Stimulated activated naive B cell treated with anti-CD40 and anti-IgM and Interleukin-4, amounts not matched to agents 10 μg/mL and 1 μg/mL and 100 μg/mL, for 72 hours (primary cell): ENCODE measurements around the gene MPPED2.

Experiments
- ATAC-seq, 2 donors: fragments of 150-1000 bp; cut with Tn5 transposase; replicated peaks; 2 replicates each; pipeline ENCODE4 v1.10.0; 2021; ENCODE audit warnings: moderate library complexity in 1 of 2
- DNase-seq: peaks from one replicate; pipeline ENCODE4 v3.0.0; 2021
- H3K27ac Mint-ChIP-seq: one replicate; pipeline ENCODE4 v1.8.0; 2022; ENCODE audit warnings: mild to moderate bottlenecking, mixed read lengths
- H3K27me3 Mint-ChIP-seq, 2 donors: one replicate each; pipeline ENCODE4 v1.8.0; 2022; ENCODE audit warnings: mixed read lengths in 2 of 2
- H3K36me3 Mint-ChIP-seq, 2 donors: one replicate each; pipeline ENCODE4 v1.8.0; 2022; ENCODE audit warnings: mixed read lengths in 2 of 2, mild to moderate bottlenecking in 1 of 2
- H3K4me1 Mint-ChIP-seq, 2 donors: one replicate each; pipeline ENCODE4 v1.8.0; 2022; ENCODE audit warnings: mixed read lengths in 2 of 2, mild to moderate bottlenecking in 1 of 2
- H3K4me3 Mint-ChIP-seq, 2 donors: one replicate each; pipeline ENCODE4 v1.8.0; 2022; ENCODE audit warnings: mild to moderate bottlenecking in 2 of 2, mixed read lengths in 2 of 2, moderate library complexity in 1 of 2
- H3K9me3 Mint-ChIP-seq, 2 donors: one replicate each; pipeline ENCODE4 v1.8.0; 2022; ENCODE audit warnings: mixed read lengths in 2 of 2, mild to moderate bottlenecking in 1 of 2

The MPPED2 gene

DNA sequence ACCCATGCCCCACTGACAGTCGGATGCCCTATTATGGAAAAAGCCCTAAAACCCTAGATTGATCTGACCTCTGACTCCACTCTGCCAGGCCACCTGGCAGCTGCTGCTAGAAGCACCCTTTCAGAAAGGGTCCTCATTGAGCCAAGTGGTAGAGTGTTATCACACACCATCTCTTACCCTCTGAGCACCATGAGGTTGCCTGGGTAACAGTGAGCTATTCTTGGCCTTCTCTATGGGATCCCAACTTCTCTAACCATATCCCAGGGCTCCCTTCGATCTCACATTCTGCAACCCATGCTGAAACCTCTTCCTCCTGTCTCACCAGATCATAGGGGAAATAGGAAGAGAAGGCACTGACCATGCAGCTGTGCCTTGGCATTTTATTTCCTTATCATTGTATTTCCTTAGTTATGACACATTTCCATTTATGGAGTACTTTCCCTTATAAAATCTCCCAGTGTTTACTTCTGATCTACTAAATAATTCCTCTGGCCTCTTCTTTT lies 52.7 kb downstream of the MPPED2 start:
- Mint-ChIP-seq H3K36me3 (no peaks in the 10 kb centered on the region), H3K27ac (no peak overlapping the region), H3K27me3 (no peaks in the 10 kb centered on the region), H3K9me3 (no peaks in the 10 kb centered on the region), H3K4me1 (peaks cover 1 to 5% of the 10 kb centered on the region in 2 donors), H3K4me3 (no peak overlapping the region)
- ATAC-seq (no peak), DNase-seq (no peak)

DNA sequence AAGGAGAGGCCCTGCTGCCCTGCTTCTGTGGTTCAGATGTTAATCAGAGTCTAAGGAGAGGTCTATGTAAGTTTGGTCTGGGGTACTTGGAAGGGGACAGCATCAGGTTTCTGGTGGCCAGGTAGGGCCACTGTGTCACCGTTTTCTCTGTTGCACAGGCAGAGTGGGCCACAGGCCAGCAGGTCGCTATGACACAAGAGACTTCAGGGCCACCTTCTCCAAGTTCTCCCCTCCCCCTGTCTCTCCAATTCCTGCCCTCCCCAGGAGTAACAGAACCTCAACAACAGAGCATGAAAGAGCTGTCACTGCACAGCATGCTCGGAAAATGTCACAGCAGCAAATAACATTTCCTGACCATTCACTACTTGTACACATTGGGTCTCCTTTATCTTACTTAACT lies 58.6 kb downstream of the MPPED2 start:
- H3K4me3 Mint-ChIP-seq, result no peak overlapping the region
- H3K27me3 Mint-ChIP-seq, result no peaks in the 10 kb centered on the region
- DNase-seq, result no peak
- H3K9me3 Mint-ChIP-seq, result no peaks in the 10 kb centered on the region
- no peak for ATAC-seq
- H3K27ac Mint-ChIP-seq, result no peak overlapping the region
- no peaks in the 10 kb centered on the region for H3K4me1 Mint-ChIP-seq
- H3K36me3 Mint-ChIP-seq, result no peaks in the 10 kb centered on the region

DNA sequence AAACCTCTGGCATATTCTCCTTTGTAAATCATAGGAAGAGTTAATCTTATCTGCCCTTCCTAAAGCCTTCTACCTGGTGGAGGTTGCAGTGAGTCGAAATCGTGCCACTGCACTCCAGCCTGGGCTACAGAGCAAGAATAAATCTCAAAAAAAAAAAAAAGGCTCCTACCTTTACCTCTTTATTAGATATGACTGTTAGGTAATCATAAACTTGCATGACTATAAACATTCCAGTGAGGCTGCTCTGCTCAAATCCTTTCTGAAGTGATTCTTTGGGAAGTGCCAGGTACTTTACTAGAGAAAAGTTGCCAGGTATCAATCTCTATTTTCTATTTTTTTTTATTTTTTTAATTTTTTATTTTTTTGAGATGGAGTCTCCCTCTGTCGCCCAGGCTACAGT lies 59.6 kb downstream of the MPPED2 start:
- no peaks in the 10 kb centered on the region for H3K9me3 Mint-ChIP-seq
- no peak overlapping the region for H3K27ac Mint-ChIP-seq
- H3K4me3 Mint-ChIP-seq, result no peak overlapping the region
- H3K27me3 Mint-ChIP-seq, result no peaks in the 10 kb centered on the region
- no peaks in the 10 kb centered on the region for H3K4me1 Mint-ChIP-seq
- ATAC-seq, result no peak
- DNase-seq, result no peak
- no peaks in the 10 kb centered on the region for H3K36me3 Mint-ChIP-seq

DNA sequence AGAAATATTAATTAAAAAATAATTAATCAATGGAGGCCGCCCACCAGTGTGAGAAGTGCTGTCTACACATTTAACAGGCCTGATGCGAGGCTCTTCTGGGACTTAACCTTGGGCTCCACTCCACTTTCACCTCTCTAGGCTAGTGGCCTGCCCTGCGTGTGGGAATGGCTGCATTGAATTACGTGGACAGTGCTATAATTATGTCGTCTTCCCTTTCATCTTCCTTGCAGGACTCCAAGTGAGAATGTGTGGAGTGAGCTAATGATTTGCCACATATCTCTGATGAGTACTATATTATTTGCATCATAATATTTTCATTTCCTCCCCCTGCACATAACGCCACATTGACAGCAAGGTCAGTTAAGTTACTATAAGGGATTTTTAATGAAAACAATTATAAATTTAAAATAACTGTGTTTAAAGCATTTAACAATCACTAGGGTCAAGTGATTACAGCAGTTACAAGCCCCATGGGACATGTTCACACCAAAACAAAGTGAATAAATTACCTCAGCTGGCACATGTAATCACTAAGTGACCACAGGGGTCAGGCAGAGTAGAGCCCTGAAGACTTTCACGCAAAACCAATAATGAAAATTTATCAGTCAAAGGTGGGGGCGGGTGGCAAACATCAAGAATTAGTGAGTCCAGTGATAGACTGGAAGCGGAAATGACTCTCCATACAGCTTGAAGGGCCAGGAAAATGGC lies 63.5 kb downstream of the MPPED2 start:
- no peaks in the 10 kb centered on the region for H3K9me3 Mint-ChIP-seq
- H3K4me3 Mint-ChIP-seq, result no peak overlapping the region
- ATAC-seq, result no peak
- no peaks in the 10 kb centered on the region for H3K36me3 Mint-ChIP-seq
- no peak overlapping the region for H3K27ac Mint-ChIP-seq
- no peaks in the 10 kb centered on the region for H3K27me3 Mint-ChIP-seq
- no peaks in the 10 kb centered on the region for H3K4me1 Mint-ChIP-seq
- DNase-seq, result no peak

DNA sequence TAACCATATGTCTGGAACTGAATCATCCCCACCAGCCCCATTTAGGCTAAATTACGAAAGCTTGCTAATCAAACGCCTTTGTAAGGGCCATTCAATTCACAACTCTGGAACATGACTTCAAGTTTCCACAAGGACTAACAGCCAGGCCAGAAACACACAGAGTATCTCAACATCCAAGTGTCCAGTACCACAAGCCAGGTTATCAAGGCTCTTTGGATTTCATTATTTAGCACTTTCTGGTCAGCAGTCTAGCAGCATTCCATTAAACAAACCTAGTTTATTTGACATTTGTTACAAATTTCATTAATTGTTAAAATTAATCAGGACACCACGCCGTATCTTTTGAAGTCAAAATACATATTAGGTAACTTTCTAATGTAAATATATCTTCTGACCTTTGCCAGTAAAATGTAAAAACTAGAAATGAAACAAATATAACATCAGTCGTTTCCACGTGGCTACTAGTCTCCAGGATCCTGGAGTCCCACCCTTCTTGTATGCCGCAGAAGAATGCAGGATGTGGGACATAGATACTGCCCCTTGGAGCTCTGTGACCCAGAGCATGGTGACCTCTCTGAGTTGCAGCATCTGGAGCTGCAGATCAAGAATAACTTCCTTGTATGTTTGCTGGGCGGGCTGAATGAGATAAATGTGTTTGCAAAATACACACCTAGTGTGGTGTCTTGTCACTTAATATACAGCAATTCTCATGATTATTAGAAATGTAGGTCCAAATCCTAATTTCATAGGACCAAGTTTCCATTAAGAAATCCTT lies 64.7 kb downstream of the MPPED2 start:
- H3K36me3 Mint-ChIP-seq, result no peaks in the 10 kb centered on the region
- no peaks in the 10 kb centered on the region for H3K27me3 Mint-ChIP-seq
- no peaks in the 10 kb centered on the region for H3K9me3 Mint-ChIP-seq
- no peaks in the 10 kb centered on the region for H3K4me1 Mint-ChIP-seq
- H3K4me3 Mint-ChIP-seq, result no peak overlapping the region
- DNase-seq, result no peak
- H3K27ac Mint-ChIP-seq, result no peak overlapping the region
- ATAC-seq, result no peak

DNA sequence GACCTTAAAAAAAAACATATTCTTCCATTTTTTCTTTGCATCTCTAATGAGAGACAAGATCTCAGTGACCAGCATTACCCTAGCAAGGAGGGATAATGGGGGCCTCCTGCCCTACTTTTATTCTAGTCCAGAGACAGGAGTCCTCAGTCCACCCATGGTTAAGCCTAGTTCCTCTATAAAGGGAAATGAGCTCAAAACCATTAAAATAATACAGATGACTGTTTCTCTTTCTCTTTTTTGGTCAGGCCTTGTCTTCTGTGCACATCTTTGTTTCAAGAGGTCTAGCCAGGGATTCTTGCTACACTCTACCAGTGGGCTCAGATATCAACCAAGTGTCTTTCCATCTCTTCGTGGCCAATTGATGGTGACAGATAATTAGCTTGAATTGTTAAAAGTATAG lies 73.1 kb downstream of the MPPED2 start:
- Mint-ChIP-seq H3K9me3 (no peaks in the 10 kb centered on the region), H3K4me1 (peaks cover 9 to 32% of the 10 kb centered on the region in 2 donors), H3K27ac (no peak overlapping the region), H3K4me3 (no peak overlapping the region), H3K36me3 (no peaks in the 10 kb centered on the region), H3K27me3 (no peaks in the 10 kb centered on the region)
- ATAC-seq, result peak; percentile 67 to 74
- no peak for DNase-seq

DNA sequence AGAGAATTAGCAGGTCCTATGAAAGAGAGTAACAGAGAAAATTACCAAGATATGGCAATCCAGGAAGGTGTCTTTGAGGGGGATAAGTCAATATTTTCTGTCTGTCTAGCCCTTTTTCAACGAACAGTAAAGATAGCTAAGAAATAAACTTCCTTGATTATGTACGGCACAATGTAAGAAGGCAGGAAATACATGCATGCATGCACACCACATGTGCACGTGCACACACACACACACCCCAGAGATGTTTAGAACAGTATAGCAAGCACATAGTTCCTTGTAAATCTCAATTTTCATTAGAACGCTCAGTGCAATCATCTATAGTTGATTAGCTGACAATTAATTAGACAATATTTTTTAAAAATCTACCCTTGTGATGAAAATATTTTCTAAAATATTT lies 74.7 kb downstream of the MPPED2 start:
- Mint-ChIP-seq H3K9me3 (no peaks in the 10 kb centered on the region), H3K27ac (no peak overlapping the region), H3K4me1 (peaks cover 9 to 32% of the 10 kb centered on the region in 2 donors), H3K36me3 (no peaks in the 10 kb centered on the region), H3K4me3 (no peak overlapping the region), H3K27me3 (no peaks in the 10 kb centered on the region)
- ATAC-seq (peak; percentile 48 to 63), DNase-seq (no peak)

DNA sequence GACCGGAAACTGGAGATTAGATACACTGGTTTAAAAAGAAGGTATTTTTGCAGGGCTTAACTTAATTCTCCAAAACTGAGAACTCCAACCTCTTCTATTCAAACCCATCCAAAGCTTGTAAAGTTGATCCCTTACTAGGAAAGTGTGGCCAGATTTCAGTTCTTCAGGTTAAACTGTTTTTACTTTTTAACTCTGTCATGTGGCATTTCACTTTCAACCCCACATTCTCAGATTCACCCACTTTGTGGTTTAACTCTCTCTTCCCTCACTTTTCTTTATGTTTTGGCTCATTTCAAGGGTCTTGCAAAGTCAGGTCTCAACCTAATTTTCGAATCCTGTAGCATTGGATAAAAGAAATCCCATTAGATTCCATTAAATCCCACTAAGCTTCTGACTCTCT lies 75.4 kb downstream of the MPPED2 start:
- Mint-ChIP-seq H3K27me3 (no peaks in the 10 kb centered on the region), H3K9me3 (no peaks in the 10 kb centered on the region), H3K4me1 (peaks cover 9 to 32% of the 10 kb centered on the region in 2 donors), H3K4me3 (no peak overlapping the region), H3K27ac (peak overlapping the region; percentile 37), H3K36me3 (no peaks in the 10 kb centered on the region)
- DNase-seq (no peak), ATAC-seq (peak; percentile 63 to 66)

DNA sequence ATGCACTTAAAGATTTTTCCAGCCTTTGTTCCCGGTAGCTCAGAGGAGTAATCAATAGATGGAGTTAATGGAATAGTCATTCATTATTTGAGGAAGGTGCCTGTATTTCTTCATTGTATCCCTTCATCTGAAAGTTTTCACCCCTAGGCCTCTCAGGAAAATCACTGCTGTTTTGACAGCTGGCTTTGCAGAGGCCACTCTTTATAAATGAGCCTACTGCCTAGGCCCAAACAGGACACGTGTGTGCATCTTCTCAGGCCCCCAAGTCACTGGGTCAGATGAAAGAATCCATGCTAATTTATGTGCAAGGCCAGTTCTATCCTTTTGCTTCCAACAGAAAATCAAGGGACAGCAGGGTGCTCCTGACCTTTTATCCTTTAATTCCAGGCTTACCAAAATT lies 76.8 kb downstream of the MPPED2 start:
- Mint-ChIP-seq H3K9me3 (no peaks in the 10 kb centered on the region), H3K27me3 (no peaks in the 10 kb centered on the region), H3K36me3 (no peaks in the 10 kb centered on the region), H3K4me3 (no peak overlapping the region), H3K4me1 (peaks cover 9 to 32% of the 10 kb centered on the region in 2 donors), H3K27ac (no peak overlapping the region)
- DNase-seq (no peak), ATAC-seq (no peak)

DNA sequence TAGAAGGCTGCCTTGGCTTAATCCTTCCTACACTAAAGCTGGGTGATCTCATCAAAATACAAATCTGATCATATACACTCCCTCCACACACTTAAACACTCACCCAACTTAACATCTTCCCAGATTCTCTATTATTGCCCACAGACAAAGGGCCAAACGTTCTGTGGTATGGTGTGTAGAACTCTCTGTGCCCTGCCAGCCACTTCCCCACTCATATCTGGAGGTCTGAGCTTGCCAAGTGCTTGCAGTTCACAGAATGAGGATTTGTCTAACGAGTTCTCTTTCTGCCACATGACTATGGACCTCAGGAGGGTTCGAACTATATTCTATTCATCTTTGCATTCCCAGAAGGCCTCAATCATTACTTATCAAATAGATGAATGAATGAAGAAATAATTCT lies 77.6 kb downstream of the MPPED2 start:
- Mint-ChIP-seq H3K27ac (no peak overlapping the region), H3K36me3 (no peaks in the 10 kb centered on the region), H3K27me3 (no peaks in the 10 kb centered on the region), H3K4me1 (peaks cover 9 to 26% of the 10 kb centered on the region in 2 donors), H3K9me3 (no peaks in the 10 kb centered on the region), H3K4me3 (no peak overlapping the region)
- no peak for ATAC-seq
- DNase-seq, result no peak

DNA sequence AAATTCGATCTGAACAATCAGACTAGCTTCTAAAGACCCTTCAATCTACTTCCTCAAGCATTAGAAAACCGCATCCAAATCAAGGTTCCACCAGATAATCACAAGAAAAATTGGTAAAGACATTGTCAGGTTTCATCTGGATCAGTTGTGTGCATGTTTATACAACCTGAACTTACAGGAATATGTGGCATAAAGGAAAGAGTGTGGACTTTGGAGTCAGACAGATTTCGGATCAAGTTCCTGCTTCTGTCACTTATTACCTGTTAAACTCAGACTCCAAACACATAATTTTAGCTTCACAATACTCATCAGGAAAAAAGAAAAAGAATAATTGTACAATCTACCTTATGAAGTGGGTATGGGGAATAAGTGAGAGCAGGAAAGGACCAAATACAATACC lies 80.5 kb downstream of the MPPED2 start:
- DNase-seq (no peak), ATAC-seq (no peak)
- H3K9me3 Mint-ChIP-seq, result peaks cover 0 to 2% of the 10 kb centered on the region in 2 donors
- no peak overlapping the region for H3K27ac Mint-ChIP-seq
- H3K27me3 Mint-ChIP-seq, result no peaks in the 10 kb centered on the region
- H3K36me3 Mint-ChIP-seq, result no peaks in the 10 kb centered on the region
- H3K4me3 Mint-ChIP-seq, result no peak overlapping the region
- peaks cover 0 to 6% of the 10 kb centered on the region in 2 donors for H3K4me1 Mint-ChIP-seq

DNA sequence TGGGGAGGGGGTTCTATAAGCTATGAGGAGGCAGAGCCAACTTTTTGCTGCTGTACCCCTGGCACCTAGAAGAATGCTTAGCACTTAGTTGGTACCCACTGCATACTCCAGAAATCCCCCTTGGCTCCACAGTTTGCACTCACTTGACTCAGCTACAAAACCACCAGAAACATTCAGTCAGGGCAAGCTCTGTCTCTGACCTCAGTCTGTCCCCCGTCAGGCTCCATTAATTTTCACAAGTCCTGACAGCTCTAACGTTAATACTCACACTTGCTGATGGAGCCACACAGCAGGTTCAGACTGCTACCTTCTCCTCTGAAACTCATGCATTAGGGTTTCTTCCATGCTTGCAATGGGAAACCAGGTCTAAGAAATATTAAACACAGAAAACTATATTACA lies 81.7 kb downstream of the MPPED2 start:
- Mint-ChIP-seq H3K4me3 (no peak overlapping the region), H3K36me3 (no peaks in the 10 kb centered on the region), H3K27ac (no peak overlapping the region), H3K9me3 (peaks cover 0 to 2% of the 10 kb centered on the region in 2 donors), H3K4me1 (no peaks in the 10 kb centered on the region), H3K27me3 (no peaks in the 10 kb centered on the region)
- DNase-seq, result no peak
- no peak for ATAC-seq

DNA sequence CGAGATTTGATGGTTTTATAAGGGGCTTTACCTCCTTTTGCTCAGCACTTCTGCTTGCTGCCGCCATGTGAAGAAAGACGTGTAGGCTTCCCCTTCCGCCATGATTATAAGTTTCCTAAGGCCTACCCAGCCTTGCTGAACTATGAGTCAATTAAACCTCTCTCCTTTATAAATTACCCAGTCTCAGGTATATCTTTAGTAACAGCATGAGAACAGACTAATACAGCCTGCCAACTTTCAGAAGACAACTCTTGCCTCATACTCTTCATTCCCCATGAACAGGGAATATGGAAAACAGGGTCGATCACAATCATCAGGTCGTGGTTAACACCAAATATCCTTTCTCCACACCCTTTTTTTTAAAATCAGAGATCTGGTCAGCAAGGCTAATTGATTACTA lies 83.0 kb downstream of the MPPED2 start:
- H3K27ac Mint-ChIP-seq, result no peak overlapping the region
- H3K4me3 Mint-ChIP-seq, result no peak overlapping the region
- ATAC-seq (no peak), DNase-seq (no peak)
- H3K4me1 Mint-ChIP-seq, result peaks cover 0 to 6% of the 10 kb centered on the region in 2 donors
- no peaks in the 10 kb centered on the region for H3K36me3 Mint-ChIP-seq
- no peaks in the 10 kb centered on the region for H3K27me3 Mint-ChIP-seq
- H3K9me3 Mint-ChIP-seq, result peaks cover 0 to 2% of the 10 kb centered on the region in 2 donors

DNA sequence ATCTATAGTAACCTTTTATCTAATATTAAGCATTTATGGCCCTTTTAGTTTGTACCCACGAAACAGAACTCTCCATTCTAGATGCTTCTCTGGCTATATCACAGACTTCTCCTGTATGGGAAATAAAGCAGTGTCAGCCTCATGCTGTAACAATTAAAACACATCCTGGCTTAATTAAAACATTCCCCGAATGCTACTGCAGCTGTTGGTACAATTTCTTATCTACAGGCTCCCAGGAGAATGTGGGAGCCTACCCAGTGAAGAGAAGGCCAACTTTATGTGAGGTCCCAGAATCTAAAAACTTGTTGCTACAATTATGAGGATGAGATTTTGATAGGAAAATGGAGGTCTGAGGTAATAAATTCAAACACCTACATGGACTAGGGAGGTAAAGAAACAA lies 83.8 kb downstream of the MPPED2 start:
- no peak overlapping the region for H3K27ac Mint-ChIP-seq
- H3K27me3 Mint-ChIP-seq, result no peaks in the 10 kb centered on the region
- peaks cover 0 to 2% of the 10 kb centered on the region in 2 donors for H3K9me3 Mint-ChIP-seq
- peaks cover 0 to 6% of the 10 kb centered on the region in 2 donors for H3K4me1 Mint-ChIP-seq
- ATAC-seq (no peak), DNase-seq (no peak)
- H3K4me3 Mint-ChIP-seq, result no peak overlapping the region
- H3K36me3 Mint-ChIP-seq, result no peaks in the 10 kb centered on the region

DNA sequence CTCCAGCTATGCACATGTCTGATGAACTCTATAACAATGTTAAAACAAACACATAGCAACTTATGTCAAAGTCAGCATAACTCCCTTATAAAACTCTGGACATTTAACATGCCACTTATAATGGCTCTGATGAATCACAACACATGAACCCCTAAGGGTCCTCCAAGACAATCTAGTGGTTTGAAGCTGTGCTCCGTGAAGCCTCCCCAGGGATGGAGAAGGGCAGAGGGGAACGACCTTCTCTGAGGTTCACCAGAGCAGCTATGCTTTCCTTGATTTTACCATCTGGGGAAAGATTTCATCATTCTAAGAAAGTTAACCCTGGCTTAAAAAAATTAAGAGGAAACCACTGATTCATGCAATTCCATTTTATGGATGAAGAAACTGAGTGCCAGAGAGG lies 84.4 kb downstream of the MPPED2 start:
- Mint-ChIP-seq H3K36me3 (no peaks in the 10 kb centered on the region), H3K4me1 (peaks cover 0 to 6% of the 10 kb centered on the region in 2 donors), H3K9me3 (peaks cover 0 to 2% of the 10 kb centered on the region in 2 donors), H3K27ac (no peak overlapping the region), H3K4me3 (no peak overlapping the region), H3K27me3 (no peaks in the 10 kb centered on the region)
- no peak for DNase-seq
- no peak for ATAC-seq
